IPS-18c (cell line): ENCODE results near the gene ARMC2.
"Not testable (repeated sequence)": the region's sequence is repeated elsewhere in the genome, so short reads cannot be mapped to it uniquely, and the experiment has no call there.

Source experiments
- H3K4me3 ChIP-seq: 2 replicates; pipeline ENCODE4 v1.7.0; 2013; ENCODE audit warnings: low read depth, mild to moderate bottlenecking, low read length, moderate library complexity; ENCODE audit not compliant: insufficient read depth
- H3K9me3 ChIP-seq: one replicate; pipeline ENCODE4 v1.6.1; 2013; ENCODE audit warnings: mild to moderate bottlenecking, low read length, moderate library complexity; ENCODE audit not compliant: control insufficient read depth, insufficient read depth

ARMC2 gene

DNA sequence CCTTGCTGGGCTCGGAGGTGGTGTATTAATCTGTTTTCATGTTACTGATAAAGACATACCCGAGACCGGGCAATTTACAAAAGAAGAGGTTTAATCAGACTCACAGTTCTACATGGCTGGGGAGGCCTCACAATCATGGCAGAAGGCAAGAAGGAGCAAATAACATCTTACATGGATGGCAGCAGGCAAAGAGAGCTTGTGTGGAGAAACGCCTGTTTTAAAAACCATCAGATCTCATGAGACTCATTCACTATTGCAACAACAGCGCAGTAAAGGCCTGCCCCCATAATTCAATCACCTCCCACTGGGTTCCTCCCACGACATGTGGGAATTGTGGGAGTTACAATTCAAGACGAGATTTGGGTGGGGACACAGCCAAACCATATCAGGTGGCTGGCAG is 30.9 kb upstream of the ARMC2 start:
- not testable (repeated sequence) for H3K9me3 ChIP-seq, H3K4me3 ChIP-seq

DNA sequence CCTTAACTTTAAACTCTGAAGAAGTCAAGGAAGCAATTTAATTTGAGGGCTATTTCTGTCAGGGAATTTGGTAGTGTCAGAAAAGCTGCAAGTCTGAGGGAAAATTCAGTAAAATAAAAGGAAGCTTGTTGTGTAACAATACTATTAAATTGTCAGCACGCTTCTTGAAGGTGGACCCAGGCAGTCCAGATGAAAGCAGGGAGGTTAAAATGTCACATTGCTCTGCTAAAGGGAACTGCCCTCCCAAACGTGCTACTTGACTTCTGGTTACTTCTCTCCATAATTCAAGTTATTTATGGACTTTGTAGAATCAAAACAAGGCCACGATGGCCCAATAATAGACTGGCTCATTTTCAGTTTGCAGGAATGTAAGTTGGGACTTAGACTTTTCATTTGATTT is 28.2 kb upstream of the ARMC2 start:
- no peaks in the 10 kb centered on the region for H3K9me3 ChIP-seq
- H3K4me3 ChIP-seq: no peak overlapping the region

DNA sequence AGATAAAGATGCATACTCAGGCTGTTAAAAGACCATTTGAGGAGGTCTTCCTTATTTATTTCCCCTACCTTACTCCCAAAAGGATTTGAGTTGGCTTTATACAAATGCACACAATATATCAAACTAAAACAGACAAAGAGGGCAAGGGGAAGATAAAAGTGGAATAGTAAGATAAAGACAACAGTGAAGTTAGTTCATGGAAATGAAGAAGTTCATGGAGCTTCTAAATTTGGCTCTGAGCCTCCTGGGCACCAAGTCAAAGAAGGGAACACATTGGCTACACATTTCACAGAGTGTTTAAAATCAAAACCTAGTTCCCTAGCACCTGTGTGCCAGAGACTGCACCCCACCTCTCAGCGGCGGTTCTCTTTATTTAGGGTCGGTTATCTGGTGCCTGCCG is 25.8 kb upstream of the ARMC2 start:
- Histone ChIP-seq H3K9me3 (no peaks in the 10 kb centered on the region), H3K4me3 (no peak overlapping the region)

DNA sequence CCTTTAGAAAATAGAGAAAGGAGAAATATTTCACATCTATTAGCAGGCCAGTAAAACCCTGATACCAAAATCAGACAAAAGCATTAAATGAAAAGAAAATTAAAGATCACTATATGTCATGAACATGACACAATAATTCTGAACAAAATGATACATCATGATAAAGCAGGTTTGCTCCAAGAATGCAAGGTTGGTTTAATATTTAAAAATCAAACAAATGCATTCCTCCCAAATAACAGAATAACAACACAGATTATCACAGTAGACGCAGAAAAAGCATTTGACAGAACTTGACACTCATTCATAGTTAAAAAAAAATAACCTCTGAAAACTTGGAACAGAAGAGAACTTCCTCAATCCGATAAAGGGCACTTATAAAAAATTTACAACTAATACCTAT is 22.9 kb upstream of the ARMC2 start:
- Histone ChIP-seq H3K9me3 (no peaks in the 10 kb centered on the region), H3K4me3 (no peak overlapping the region)

DNA sequence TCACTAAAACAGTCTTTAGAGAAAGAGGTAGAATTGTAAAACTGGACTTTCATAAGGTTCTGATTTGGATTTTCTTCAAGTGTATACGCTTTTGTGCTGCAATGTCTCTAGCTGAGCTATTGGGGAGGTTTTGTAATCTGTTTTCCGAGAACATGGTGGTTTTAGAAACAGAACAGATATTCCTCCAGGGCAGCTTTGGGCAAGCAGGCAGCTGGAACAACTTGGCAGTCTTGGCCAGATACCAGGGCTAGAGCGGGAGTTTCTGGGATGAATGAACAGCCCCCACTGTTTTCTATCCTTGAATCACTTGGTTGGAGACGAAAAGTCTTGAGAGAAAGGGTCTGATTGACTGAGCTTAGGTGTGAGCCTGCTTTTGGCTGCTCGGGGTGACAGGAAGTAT is 17.1 kb upstream of the ARMC2 start:
- H3K4me3 ChIP-seq: no peak overlapping the region
- H3K9me3 ChIP-seq: no peaks in the 10 kb centered on the region

DNA sequence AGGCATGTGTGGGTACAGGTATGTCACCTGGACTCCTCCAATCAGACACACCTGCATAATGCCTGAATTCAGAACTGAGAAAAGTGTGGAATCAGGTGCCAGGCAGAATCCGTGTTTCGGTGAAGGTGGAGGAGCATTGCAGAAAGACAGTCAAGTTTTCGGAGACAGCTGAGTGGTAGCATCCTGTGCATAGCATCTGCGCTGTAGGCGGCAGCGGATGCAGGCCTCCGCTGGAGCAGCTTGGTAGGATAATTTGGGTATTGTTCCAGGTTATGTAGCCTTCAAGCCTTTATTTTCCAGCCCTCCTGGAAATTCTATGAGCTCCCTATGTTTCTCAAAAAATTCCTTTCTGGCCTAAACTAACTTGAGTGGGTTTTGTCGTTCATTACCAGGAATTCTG is 15.5 kb upstream of the ARMC2 start:
- Histone ChIP-seq H3K9me3 (no peaks in the 10 kb centered on the region), H3K4me3 (no peak overlapping the region)

DNA sequence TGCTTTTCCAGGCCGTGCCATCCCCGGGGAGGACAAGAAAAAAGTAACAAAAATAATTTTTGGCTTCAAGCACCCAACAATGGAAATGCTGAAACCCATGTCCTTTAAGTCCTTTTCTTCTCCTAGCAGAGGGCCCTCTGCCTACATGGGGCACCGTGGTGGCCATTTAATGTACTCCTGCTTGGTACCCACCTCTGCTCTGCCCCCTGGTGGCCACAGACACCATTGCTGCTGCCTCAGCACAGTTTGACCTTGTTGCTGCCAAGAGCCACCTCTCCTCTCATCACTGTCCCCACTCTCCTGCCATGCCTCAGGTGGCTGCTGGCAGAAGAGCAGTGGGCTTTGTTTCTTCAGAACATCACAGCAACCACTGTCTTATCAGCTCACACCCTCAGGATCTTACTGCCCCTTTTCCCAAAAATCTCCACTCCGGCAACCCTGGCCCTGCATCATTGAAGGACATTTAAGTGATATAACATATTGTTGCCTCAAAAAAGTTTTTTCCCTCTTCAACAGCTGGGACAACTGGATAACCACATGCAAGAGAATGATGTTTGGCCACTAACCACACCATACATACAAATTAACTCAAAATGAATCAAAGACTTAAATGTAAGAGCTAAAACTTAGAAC is 12.9 kb upstream of the ARMC2 start:
- H3K4me3 ChIP-seq: no peak overlapping the region
- no peaks in the 10 kb centered on the region for H3K9me3 ChIP-seq

DNA sequence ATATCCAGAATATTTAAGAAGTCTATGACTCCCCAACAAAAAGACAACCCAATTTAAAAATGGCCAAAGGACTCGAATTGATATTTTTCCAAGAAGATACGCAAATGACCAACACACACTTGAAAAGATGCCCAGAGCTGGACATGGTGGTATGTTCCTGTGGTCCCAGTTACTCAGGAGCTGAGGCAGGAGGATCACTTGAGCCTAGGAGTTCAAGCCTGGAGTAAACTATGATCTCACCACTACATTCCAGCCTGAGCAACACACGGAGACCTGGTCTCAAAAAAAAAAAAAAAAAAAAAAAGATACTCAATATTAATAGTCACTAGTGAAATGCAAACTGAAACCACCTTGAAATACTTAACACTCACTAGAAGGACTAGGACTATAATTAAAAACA is 12.2 kb upstream of the ARMC2 start:
- no peak overlapping the region for H3K4me3 ChIP-seq
- no peaks in the 10 kb centered on the region for H3K9me3 ChIP-seq

DNA sequence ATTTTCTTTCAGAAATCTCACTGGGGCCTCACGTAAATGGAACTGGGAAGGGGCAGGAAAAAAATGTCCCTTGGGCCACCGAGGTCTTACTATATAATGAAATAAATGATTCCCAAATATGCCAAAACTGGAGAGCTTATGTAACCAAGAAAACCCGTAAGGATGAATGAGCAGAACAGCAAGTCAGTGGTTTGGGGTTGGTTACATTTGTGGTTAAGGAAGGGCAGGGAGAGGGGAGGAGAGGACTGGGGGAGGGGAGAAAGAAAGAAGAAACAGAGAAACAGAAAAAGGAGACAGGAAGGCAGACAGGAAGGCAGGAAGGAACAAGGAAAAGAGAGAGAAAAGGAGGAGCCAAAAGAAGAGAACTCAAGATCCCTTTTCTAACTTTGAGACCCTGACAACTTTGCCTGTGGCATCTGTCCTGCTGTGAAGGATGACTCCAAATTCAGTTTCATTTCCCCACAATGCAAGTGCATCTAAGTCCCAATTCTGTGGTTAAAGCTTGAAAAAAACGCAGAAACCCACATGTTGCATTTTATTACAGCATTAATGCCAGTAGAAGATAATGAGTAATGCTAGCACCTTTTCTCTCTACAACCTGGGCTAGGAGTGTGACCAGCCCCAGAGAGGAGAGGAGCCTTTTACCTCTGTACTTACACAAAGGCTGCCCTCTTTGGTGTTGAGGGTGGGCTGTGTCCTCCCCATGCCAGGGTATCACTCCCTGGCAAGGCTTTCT is 10.8 kb upstream of the ARMC2 start:
- Histone ChIP-seq H3K9me3 (no peaks in the 10 kb centered on the region), H3K4me3 (peak overlapping the region; percentile 38; the same call in 1 of the 2 replicates)

DNA sequence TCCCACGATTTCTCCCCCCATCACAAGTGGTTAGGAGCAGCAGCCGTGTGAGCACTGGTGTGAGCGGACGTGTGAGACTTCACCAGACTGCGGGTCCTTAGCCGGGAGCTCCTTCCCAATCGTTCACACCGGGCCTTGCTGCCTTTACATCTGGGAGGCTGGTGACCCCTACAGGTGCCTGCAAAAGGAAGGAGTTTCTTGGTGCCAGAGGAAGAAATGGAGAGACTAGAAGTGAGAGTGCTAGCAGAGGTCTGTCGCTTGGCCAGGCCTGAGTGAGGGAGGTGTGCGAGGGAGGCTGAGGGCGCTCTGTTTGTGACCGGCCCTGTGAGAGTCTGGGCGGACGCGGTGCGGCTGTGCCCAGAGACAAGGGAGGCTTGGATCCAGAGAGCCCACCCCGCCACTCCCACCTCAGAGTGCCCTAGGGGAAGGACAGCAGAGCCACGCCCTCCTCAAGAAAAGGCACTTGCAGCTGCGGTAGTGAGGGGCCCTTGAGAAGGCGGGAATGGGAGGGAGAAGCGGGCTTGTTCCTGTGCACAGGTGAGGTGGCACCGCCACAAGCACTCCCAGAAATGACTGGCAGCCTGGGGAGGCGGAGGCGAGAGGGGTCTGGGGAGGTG is 10.0 kb upstream of the ARMC2 start:
- H3K9me3 ChIP-seq: no peaks in the 10 kb centered on the region
- peak overlapping the region; percentile 38 for H3K4me3 ChIP-seq

DNA sequence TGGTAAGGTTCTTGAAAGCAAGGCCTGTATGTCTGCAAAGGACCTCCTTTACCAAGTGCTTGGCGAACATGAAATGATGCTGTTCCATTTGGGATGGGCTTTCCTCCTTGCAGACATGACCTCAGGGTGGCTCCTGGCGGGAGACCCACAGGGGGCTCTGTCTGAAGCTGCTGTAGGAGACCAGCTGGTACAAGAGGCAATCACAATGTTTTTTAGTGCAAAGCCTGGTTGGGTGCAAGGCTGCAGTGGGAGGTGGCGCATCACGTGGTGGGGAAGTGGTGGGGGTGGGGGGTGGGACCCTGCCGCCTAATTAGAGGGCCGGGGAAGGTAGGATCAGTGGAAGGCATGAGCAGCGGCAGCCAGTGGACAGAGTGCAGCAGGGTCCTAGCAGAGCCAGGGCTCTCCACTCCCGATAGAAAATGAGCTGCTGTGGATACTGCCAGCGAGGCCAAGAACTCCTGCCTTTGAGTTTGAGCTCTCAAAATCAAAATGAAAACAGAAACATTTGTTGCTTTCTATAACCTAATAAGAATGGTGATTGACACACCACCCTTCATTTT is 9.1 kb upstream of the ARMC2 start:
- Histone ChIP-seq H3K4me3 (no peak overlapping the region), H3K9me3 (no peaks in the 10 kb centered on the region)

DNA sequence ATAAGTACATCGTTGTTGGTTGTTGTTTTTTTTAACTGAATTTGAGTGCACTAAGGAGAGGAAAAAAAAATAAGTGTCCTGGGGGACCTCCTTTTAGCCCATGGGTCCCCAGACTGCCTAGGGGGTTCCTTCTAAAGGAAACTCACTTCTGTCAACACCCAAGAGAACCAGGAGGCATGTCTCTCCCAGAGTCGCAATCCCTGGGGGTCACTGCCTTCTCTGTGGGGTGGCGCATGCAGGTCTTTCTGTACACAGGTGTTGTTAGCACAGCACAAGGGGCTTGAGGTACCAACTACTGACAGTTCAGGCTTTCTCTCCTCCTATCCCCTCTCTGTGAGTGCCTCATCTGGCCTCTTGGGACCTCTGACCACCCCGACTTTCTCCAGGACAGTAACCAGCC is 7.3 kb upstream of the ARMC2 start:
- no peak overlapping the region for H3K4me3 ChIP-seq
- no peaks in the 10 kb centered on the region for H3K9me3 ChIP-seq

DNA sequence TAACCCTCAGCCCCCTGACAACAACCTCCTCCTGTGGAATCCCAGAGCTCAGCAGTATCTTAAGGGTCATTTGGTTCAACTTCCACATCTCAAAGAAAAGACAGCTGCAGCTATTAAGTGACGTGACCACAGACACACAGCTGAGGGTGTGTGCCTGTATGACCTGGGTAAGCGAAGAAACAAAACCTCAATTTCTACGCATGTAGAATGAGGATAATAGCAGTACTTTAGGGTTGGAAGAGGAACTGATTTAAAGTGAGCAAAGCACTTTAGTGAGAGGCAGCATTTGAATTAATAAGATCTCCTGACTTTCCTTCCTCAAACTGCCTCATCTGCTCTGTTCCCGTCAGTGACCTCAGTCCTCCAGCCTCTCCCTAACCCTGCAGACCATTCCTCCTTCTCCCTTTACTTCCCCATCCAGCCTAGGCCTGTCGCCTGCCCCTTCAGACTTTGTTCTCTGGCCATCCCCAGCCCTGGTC is 6.8 kb upstream of the ARMC2 start:
- Histone ChIP-seq H3K9me3 (no peaks in the 10 kb centered on the region), H3K4me3 (no peak overlapping the region)

DNA sequence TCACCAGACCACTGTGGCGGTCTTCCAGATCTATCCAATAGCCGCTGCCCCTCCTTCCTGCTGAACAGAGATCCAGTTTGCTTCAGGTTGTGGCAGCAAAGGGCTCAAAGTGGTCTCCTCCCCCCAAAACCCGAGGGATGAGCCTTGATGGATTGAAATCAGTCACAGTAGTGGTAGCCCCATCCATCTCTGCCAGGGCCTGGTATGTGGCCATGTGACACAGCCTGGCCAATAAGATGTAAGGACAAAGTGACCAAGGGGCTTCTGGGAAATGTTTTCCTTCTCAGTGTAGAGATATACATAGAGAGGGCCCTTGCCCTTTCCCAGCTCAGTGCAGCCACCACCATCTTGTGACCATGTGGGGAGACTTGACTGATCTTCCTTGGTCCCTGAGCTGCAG is 4.1 kb upstream of the ARMC2 start:
- H3K9me3 ChIP-seq: no peaks in the 10 kb centered on the region
- H3K4me3 ChIP-seq: no peak overlapping the region

DNA sequence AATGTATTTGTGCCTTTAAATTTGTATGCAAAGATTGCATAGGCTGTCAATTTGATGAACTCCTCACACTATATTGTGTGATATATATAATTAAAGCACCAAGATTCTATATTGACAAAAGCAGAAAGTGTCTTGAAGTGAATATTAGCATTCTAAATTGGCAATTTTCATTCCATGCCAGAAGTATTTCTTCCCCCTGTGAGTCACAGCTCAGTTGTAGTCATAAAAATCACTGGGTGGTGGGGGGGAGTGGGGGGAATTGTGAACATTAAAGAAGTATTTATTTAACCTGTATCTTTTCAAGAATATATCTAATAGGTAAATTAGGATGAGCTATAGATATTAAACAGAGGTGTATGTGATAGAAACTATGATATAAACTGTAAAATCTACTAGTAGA is 3.1 kb upstream of the ARMC2 start:
- H3K9me3 ChIP-seq: no peaks in the 10 kb centered on the region
- H3K4me3 ChIP-seq: no peak overlapping the region

DNA sequence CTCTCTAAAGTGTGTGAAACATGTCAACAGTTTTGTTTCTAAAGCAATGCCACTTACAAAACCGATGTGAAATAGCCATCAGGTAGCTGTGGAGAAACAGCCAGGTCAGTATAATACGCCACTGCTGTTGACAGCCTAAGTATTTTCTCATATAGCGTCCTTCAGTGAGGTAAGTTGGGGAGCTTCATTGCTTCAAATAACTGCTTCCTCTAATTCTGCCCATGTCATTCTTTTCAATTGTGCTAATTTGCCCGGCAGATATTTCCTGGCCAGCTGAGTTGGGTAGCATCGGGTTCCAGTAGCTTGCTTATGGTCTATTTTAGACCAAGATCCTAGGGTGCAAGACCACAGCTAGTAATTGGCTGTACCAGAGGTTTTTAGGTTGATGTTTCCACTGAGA is 2.1 kb upstream of the ARMC2 start:
- Histone ChIP-seq H3K4me3 (no peak overlapping the region), H3K9me3 (no peaks in the 10 kb centered on the region)

DNA sequence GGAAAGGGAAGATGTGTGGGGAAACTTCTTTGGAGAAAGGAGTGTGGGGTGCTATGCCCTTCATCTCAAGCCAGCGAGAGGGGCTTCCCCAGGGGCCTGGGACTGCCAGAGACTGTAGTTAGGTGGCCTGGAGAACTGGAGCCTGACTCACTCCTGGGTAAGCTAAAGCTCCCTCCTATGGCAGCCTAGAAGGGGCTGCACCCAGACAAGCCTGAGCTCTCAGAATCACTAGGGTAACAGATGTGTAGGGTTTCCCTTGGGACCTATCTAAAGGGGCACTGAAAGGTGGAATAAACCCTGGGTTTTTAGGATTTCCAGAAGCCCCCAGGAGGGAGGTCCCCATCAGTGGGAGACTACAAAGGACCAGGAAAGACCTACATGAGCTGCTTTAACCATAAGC is 1.6 kb upstream of the ARMC2 start:
- Histone ChIP-seq H3K9me3 (no peaks in the 10 kb centered on the region), H3K4me3 (no peak overlapping the region)

DNA sequence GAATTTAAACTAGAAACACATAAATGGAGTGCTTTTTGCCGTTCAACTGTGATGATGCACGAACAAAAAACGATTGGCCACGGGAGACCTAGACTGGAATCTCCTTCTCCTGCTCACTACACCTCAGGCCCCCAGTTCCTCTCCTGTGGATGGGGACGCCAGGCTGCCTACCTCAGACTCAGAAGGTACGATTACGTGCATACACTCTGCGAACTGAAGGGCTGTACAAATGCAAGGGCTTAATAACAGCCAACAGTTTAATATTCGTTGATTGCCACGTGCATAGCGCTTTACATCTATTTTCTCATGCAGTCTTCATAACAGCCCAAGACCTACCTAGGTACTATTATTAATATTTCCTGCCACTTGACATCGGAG is 495 bp upstream of the ARMC2 start:
- H3K4me3 ChIP-seq: peak overlapping the region; percentile 90
- H3K9me3 ChIP-seq: no peaks in the 10 kb centered on the region
